HepG2 (cell line): ENCODE results near the gene P4HTM. TPM values are rescaled to one million over a fixed set of nuclear protein-coding genes. Genes with fewer than 3 reads are reported as not detected.

ENCODE experiments used
- ATF7 ChIP-seq, 2 experiments: fragments of 450-650 bp in 1 of 2; sonication (generic) in 1 of 2; formaldehyde crosslinking in 1 of 2; IDR thresholded peaks; 2 replicates each; pipeline versions ENCODE4 v1.4.0 to v1.6.1; 2016 to 2020; ENCODE audit warnings: antibody characterized with exemption in 1 of 2, mild to moderate bottlenecking in 1 of 2, missing genetic modification reagents in 1 of 2
- CEBPB ChIP-seq: IDR thresholded peaks from 2 replicates; pipeline ENCODE4 v1.6.1; 2011; ENCODE audit warnings: low read depth, low read length, improper control_type of control experiment, borderline replicate concordance
- ISX ChIP-seq: sonication (generic); formaldehyde crosslinking; conservative IDR thresholded peaks from 2 replicates; pipeline ENCODE4 v1.5.0; 2020; ENCODE audit warnings: missing genetic modification reagents
- JARID2 ChIP-seq: sonication (generic); formaldehyde crosslinking; IDR thresholded peaks from 2 replicates; pipeline ENCODE4 v1.8.1; 2023; ENCODE audit warnings: missing genetic modification reagents, inconsistent platforms; ENCODE audit not compliant: insufficient replicate concordance
- JUND ChIP-seq: sonication (generic); formaldehyde crosslinking; IDR thresholded peaks from 2 replicates; pipeline ENCODE4 v1.8.0; 2022; ENCODE audit warnings: mild to moderate bottlenecking, missing genetic modification reagents
- NCOA2 ChIP-seq: sonication (generic); formaldehyde crosslinking; IDR thresholded peaks from 2 replicates; pipeline ENCODE4 v1.8.0; 2022; ENCODE audit warnings: inconsistent platforms
- NFKB2 ChIP-seq: sonication (generic); formaldehyde crosslinking; IDR thresholded peaks from 2 replicates; pipeline ENCODE4 v1.4.0; 2020; ENCODE audit warnings: missing genetic modification reagents, borderline replicate concordance
- NR2C2 ChIP-seq: sonication (generic); formaldehyde crosslinking; IDR thresholded peaks from 2 replicates; pipeline ENCODE4 v1.4.0; 2020; ENCODE audit warnings: missing genetic modification reagents, mild to moderate bottlenecking, moderate library complexity, borderline replicate concordance
- SATB2 ChIP-seq: sonication (generic); formaldehyde crosslinking; IDR thresholded peaks from 2 replicates; pipeline ENCODE4 v1.5.0; 2020; ENCODE audit warnings: missing genetic modification reagents
- ZNF207 ChIP-seq: fragments of 450-650 bp; IDR thresholded peaks from 2 replicates; pipeline ENCODE4 v1.6.1; 2016; ENCODE audit warnings: antibody characterized with exemption, borderline replicate concordance
- ZNF670 ChIP-seq: sonication (generic); formaldehyde crosslinking; IDR thresholded peaks from 2 replicates; pipeline ENCODE4 v1.8.0; 2022; ENCODE audit warnings: mild to moderate bottlenecking, missing genetic modification reagents, borderline replicate concordance
- ZSCAN30 ChIP-seq: sonication (generic); formaldehyde crosslinking; IDR thresholded peaks from 2 replicates; pipeline ENCODE4 v1.5.0; 2020; ENCODE audit warnings: mild to moderate bottlenecking, missing genetic modification reagents
- polyA plus RNA-seq, 8 experiments: library from polyadenylated mRNA; depleted of rRNA in 3 of 8; stranded (reverse) in 7 of 8; unstranded in 1 of 8; fragments of >200 nt; fragmentation: Illumina TruSeq in 4 of 8; extraction: Trizol in 4 of 8; gene quantifications; 2 replicates each; pipeline versions ENCODE4 v1.2.1 to v1.2.3, GENCODE V29; 2011 to 2016; ENCODE audit warnings: low read depth in 4 of 8, missing spikeins in 1 of 8, mixed read lengths in 1 of 8; ENCODE audit not compliant: insufficient read depth in 1 of 8
- total RNA-seq, 5 experiments: library from RNA; depleted of rRNA; stranded (reverse); fragments of >200 nt; fragmentation: Illumina TruSeq; extraction: Trizol; gene quantifications; 2 replicates each; pipeline ENCODE4 v1.2.3, GENCODE V29; 2016; ENCODE audit warnings: low read depth in 1 of 5
- TF ChIP-seq, protein P1 (sequence below): sonication (generic); formaldehyde crosslinking; IDR thresholded peaks from 2 replicates; pipeline ENCODE4 v1.5.0; 2020; ENCODE audit warnings: mild to moderate bottlenecking, missing genetic modification reagents, borderline replicate concordance
- TF ChIP-seq, protein P2 (sequence below): sonication (generic); formaldehyde crosslinking; IDR thresholded peaks from 2 replicates; pipeline ENCODE4 v1.4.0; 2020; ENCODE audit warnings: missing genetic modification reagents, borderline replicate concordance
- TF ChIP-seq, protein P3 (sequence below): sonication (generic); formaldehyde crosslinking; IDR thresholded peaks from 2 replicates; pipeline ENCODE4 v1.5.0; 2020; ENCODE audit warnings: mild to moderate bottlenecking, missing genetic modification reagents

Gene P4HTM
- total and polyA plus RNA-seq, 2 of the 13 experiments (the other 11 are each of a cell fraction or from before 2014, with no cell fraction given), result 0.01 TPM; not detected in 1

DNA sequence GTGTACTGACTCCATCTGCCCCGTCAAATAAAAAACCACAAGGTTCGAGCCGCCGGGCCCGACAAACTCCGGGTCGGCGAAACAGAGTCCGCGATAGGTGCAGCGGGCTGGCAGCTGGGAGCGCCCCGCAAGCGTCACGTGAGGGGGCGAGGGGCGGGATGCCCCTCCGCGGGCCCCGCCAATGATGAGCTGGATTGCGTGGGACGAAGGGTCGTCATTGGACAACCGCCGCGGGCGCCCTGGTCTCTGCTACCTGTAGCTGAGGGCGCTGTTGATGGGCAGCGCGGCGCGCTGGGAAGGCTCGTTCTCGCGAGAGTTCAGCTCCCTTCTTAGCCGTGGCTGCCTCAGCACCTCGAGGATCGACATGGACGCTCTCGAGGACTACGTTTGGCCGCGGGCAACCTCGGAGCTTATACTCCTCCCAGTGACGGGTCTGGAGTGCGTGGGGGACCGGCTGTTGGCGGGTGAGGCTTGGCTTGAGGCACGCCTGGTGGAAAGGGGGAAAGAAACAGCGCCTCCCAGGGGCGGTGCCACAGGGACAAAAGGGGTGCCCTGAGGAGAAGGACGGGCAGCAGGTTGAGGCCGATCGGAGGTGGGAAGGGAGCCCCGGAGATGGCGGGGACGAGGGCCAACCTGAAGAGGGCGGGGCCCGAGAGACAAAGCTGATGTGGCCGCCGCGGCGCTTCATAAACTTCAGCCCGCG, 17.2 kb downstream of the P4HTM start, which contains the start of gene WDR6 (continued):
- TF ChIP-seq, protein P1, sequence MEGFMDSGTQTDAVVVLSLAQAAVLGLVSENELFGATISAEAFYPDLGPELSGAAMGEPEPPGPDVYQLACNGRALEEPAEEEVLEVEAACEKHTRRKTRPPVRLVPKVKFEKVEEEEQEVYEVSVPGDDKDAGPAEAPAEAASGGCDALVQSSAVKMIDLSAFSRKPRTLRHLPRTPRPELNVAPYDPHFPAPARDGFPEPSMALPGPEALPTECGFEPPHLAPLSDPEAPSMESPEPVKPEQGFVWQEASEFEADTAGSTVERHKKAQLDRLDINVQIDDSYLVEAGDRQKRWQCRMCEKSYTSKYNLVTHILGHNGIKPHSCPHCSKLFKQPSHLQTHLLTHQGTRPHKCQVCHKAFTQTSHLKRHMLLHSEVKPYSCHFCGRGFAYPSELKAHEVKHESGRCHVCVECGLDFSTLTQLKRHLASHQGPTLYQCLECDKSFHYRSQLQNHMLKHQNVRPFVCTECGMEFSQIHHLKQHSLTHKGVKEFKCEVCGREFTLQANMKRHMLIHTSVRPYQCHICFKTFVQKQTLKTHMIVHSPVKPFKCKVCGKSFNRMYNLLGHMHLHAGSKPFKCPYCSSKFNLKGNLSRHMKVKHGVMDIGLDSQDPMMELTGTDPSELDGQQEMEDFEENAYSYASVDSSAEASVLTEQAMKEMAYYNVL, result peak; percentile 43; the same call in 1 of the 2 replicates
- TF ChIP-seq, protein P2, sequence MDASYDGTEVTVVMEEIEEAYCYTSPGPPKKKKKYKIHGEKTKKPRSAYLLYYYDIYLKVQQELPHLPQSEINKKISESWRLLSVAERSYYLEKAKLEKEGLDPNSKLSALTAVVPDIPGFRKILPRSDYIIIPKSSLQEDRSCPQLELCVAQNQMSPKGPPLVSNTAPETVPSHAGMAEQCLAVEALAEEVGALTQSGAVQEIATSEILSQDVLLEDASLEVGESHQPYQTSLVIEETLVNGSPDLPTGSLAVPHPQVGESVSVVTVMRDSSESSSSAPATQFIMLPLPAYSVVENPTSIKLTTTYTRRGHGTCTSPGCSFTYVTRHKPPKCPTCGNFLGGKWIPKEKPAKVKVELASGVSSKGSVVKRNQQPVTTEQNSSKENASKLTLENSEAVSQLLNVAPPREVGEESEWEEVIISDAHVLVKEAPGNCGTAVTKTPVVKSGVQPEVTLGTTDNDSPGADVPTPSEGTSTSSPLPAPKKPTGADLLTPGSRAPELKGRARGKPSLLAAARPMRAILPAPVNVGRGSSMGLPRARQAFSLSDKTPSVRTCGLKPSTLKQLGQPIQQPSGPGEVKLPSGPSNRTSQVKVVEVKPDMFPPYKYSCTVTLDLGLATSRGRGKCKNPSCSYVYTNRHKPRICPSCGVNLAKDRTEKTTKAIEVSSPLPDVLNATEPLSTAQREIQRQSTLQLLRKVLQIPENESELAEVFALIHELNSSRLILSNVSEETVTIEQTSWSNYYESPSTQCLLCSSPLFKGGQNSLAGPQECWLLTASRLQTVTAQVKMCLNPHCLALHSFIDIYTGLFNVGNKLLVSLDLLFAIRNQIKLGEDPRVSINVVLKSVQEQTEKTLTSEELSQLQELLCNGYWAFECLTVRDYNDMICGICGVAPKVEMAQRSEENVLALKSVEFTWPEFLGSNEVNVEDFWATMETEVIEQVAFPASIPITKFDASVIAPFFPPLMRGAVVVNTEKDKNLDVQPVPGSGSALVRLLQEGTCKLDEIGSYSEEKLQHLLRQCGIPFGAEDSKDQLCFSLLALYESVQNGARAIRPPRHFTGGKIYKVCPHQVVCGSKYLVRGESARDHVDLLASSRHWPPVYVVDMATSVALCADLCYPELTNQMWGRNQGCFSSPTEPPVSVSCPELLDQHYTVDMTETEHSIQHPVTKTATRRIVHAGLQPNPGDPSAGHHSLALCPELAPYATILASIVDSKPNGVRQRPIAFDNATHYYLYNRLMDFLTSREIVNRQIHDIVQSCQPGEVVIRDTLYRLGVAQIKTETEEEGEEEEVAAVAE, result peak; percentile 98
- no peak; the same call in 1 of the 2 replicates for TF ChIP-seq NFKB2
- TF ChIP-seq ISX (CRISPR knock-in tag), result no peak
- no peak for TF ChIP-seq ATF7 (IDR thresholded peaks at IDR 0.05)
- TF ChIP-seq ATF7 (CRISPR knock-in tag; IDR thresholded peaks at IDR 0.05), result no peak
- peak; percentile 64; the same call in 1 of the 2 replicates for TF ChIP-seq NR2C2 (CRISPR knock-in tag)
- TF ChIP-seq ZSCAN30 (CRISPR knock-in tag), result no peak
- peak; percentile 34 for TF ChIP-seq JARID2 (CRISPR knock-in tag)
- no peak for TF ChIP-seq SATB2 (CRISPR knock-in tag)
- no peak for TF ChIP-seq ZNF207
- peak; percentile 54; the same call in 1 of the 2 replicates for TF ChIP-seq JUND (CRISPR knock-in tag)
- peak; percentile 1; the same call in 1 of the 2 replicates for TF ChIP-seq ZNF670 (CRISPR knock-in tag)
- TF ChIP-seq, protein P3, sequence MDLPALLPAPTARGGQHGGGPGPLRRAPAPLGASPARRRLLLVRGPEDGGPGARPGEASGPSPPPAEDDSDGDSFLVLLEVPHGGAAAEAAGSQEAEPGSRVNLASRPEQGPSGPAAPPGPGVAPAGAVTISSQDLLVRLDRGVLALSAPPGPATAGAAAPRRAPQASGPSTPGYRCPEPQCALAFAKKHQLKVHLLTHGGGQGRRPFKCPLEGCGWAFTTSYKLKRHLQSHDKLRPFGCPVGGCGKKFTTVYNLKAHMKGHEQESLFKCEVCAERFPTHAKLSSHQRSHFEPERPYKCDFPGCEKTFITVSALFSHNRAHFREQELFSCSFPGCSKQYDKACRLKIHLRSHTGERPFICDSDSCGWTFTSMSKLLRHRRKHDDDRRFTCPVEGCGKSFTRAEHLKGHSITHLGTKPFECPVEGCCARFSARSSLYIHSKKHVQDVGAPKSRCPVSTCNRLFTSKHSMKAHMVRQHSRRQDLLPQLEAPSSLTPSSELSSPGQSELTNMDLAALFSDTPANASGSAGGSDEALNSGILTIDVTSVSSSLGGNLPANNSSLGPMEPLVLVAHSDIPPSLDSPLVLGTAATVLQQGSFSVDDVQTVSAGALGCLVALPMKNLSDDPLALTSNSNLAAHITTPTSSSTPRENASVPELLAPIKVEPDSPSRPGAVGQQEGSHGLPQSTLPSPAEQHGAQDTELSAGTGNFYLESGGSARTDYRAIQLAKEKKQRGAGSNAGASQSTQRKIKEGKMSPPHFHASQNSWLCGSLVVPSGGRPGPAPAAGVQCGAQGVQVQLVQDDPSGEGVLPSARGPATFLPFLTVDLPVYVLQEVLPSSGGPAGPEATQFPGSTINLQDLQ, result no peak
- no peak for TF ChIP-seq CEBPB
- no peak for TF ChIP-seq NCOA2 (CRISPR knock-in tag)
